Activated CD4-positive, alpha-beta T cell treated with anti-CD3 and anti-CD28 coated beads, Interleukin-2, amount 50 U/mL, for 48 hours (primary cell): ENCODE measurements around the gene SNCAIP.

Experiments
- DNase-seq, 2 experiments: peaks; one replicate each; pipeline ENCODE4 v3.0.0-alpha.2; 2020

The SNCAIP gene

GRCh38 chr5:122430319-122430586 is 118.2 kb downstream of the SNCAIP start:
- DNase-seq = no peak

- DNase-seq = no peak
These were observed 119.3 kb downstream of the SNCAIP start for GRCh38 chr5:122431298-122431697.

- no peak for DNase-seq
These were observed 122.4 kb downstream of the SNCAIP start for GRCh38 chr5:122434205-122434970.

GRCh38 chr5:122435234-122435633 is 123.2 kb downstream of the SNCAIP start:
- DNase-seq = no peak

GRCh38 chr5:122435761-122436160 is 123.7 kb downstream of the SNCAIP start:
- DNase-seq = no peak

GRCh38 chr5:122436615-122437014 is 124.6 kb downstream of the SNCAIP start:
- DNase-seq = no peak

- DNase-seq = no peak
These were observed 127.6 kb downstream of the SNCAIP start for GRCh38 chr5:122439645-122440044.

GRCh38 chr5:122442938-122443337 is 130.9 kb downstream of the SNCAIP start:
- DNase-seq = no peak

- no peak for DNase-seq
These were observed 132.4 kb downstream of the SNCAIP start for GRCh38 chr5:122444411-122444810.

GRCh38 chr5:122445070-122445469 is 133.0 kb downstream of the SNCAIP start:
- DNase-seq = no peak

GRCh38 chr5:122447072-122447471 is 135.0 kb downstream of the SNCAIP start:
- no peak for DNase-seq

GRCh38 chr5:122447879-122448278 is 135.8 kb downstream of the SNCAIP start:
- no peak for DNase-seq

- no peak for DNase-seq
These were observed 142.5 kb downstream of the SNCAIP start for GRCh38 chr5:122454541-122454940.

- no peak for DNase-seq
These were observed 143.9 kb downstream of the SNCAIP start for GRCh38 chr5:122455939-122456338.

GRCh38 chr5:122457178-122457826 is 145.3 kb downstream of the SNCAIP start:
- DNase-seq = no peak

GRCh38 chr5:122458278-122458872 is 146.3 kb downstream of the SNCAIP start:
- DNase-seq = no peak

GRCh38 chr5:122462486-122462885 is 150.4 kb downstream of the SNCAIP start:
- DNase-seq = no peak

- no peak for DNase-seq
These were observed 151.2 kb downstream of the SNCAIP start for GRCh38 chr5:122463221-122463620.

- DNase-seq = no peak
These were observed 152.2 kb downstream of the SNCAIP start for GRCh38 chr5:122464191-122464590.

- DNase-seq = no peak
These were observed 153.1 kb downstream of the SNCAIP start for GRCh38 chr5:122465031-122465577.

GRCh38 chr5:122465994-122466393 is 154.0 kb downstream of the SNCAIP start:
- no peak for DNase-seq

GRCh38 chr5:122468351-122469116 is 156.5 kb downstream of the SNCAIP start:
- DNase-seq = no peak

- no peak for DNase-seq
These were observed 157.4 kb downstream of the SNCAIP start for GRCh38 chr5:122469384-122469919.
